GM19397 (cell line): ENCODE data around the gene PTX4.

Source experiments
- ATAC-seq: cut with Tn5 transposase; IDR thresholded peaks from one replicate; pipeline ENCODE4 v1.9.1; 2021; ENCODE audit warnings: mild to moderate bottlenecking, moderate library complexity; ENCODE audit not compliant: unreplicated experiment

Gene PTX4, protein sequence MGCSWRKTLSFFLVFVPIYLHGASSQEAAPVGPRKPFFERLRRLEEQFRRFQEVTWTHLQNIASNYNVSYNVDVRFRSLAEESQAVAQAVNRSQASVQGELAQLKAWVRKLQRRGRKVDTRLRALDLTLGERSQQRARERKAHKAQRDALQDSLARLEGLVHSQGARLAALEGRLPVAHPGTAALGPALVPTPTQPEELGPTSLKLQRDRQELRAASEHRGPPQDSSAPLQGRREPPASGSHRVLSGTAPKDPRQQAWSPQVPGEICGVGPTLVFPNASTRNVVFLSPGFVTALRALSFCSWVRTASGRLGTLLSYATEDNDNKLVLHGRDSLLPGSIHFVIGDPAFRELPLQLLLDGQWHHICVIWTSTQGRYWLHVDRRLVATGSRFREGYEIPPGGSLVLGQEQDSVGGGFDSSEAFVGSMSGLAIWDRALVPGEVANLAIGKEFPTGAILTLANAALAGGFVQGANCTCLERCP

GRCh38 chr16:1488619-1489018 is at the start of gene PTX4:
TSS of gene PTX4 (minus strand) at chr16:1488944. CDS start at chr16:1488909, 35 bp downstream.
- no peak for ATAC-seq

GRCh38 chr16:1537763-1538289 is 49.1 kb upstream of the PTX4 start:
- ATAC-seq = no peak

GRCh38 chr16:1537138-1537577 is 48.4 kb upstream of the PTX4 start:
- no peak for ATAC-seq

DNA sequence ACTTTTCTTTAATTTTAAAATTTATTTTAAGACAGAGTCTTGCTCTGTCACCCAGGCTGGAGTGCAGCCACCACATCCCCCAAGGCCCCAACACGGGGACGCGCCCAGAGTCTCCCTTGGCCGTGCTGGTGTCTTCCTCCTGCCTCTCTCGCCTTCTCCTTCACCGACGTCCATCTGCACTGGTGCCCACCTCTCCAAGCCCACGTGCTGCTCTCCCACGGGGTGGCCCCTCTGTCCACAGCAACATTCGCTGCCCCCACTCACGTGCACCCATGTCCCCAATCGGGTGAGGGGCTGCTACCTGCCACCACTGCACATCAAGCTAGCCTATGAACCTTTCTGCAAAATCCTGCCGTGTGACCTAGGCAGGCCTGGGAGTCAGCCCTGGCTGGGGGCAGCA is 47.9 kb upstream of the PTX4 start:
- ATAC-seq = no peak

DNA sequence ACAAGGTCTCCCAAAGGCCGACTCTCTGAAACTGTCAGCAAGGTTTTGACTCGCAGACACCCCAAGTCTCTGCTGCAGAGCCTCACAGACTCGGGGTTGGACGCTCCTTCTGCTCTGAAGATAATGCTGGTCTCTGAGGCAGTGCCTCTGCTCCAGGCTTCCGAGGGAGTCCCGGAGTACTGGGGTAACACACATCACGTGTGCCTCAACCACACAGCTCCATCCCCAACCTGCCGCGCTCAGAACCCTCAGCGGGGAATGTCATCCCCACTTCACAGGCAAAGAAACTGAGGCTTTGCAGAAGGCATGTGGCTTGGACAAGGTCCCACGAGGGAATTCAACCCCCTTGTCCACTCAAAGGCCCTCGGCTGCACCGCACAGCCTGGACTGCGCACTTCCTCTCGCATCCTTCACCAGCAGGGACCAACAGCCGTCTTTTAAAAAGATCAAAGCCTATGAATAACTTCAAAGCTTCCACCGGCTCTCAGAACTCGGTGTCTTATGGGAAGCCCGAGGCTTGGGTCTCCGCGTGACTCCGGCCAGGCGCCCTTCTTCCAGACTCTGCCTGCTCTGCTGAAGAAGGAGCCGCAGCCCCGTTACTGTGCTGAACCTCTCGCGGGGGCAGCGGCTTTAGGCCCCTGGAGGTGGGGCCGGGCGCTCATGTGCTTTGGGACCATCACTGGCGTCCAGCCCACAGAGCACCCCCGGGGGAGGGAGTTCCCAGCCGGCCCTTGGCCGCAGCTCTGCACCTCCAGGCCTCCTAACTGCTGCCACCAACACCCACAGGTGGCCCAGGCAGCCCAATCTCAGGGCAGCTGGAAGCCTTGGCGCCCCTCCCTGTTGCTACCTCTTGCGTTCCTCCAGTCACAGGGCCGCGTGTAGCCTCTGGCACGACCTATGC is 46.9 kb upstream of the PTX4 start:
- ATAC-seq = no peak

GRCh38 chr16:1534021-1535020 is 45.6 kb upstream of the PTX4 start:
- no peak for ATAC-seq

GRCh38 chr16:1533443-1533951 is 44.8 kb upstream of the PTX4 start, which contains the start of gene TMEM204:
TSS of gene TMEM204 (plus strand) at chr16:1533666. CDS start at chr16:1534276, 610 bp downstream.
- ATAC-seq = no peak

GRCh38 chr16:1532771-1533170 is 44.0 kb upstream of the PTX4 start:
- ATAC-seq = no peak

DNA sequence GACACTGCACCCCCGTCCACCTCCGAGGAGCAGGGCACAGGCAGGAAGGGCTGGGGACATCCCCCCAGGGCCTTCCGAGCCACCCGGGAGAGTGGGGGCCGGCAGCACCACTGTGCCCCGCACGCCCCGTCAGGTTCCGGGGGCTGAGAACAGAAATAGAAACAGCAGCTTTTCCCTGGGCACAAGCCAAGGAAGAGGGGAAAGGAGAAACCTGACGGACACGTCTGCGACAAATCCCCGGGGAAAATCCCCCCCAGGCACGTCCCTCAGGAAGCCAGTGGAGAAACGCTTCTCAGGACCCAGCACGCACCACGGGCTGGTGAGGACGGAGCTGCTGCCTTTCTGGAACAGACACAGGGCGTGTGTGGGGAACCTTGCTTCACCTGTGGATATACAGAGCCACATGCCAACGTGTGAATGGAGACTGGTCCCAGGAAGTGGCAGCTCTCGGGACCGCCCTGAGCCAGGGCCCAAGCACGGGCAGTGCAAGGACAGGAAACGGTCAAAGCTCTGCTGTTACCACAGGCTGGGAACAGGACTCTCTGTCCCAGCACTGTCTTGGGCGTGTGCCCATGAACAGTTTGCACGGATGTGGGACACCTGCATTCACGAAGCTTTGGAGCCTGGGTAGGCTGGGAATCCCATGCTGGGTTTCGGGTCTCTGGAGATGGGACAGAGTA is 43.5 kb upstream of the PTX4 start:
- no peak for ATAC-seq

- ATAC-seq = no peak
Measured at GRCh38 chr16:1531638-1531910, 42.8 kb upstream of the PTX4 start.

DNA sequence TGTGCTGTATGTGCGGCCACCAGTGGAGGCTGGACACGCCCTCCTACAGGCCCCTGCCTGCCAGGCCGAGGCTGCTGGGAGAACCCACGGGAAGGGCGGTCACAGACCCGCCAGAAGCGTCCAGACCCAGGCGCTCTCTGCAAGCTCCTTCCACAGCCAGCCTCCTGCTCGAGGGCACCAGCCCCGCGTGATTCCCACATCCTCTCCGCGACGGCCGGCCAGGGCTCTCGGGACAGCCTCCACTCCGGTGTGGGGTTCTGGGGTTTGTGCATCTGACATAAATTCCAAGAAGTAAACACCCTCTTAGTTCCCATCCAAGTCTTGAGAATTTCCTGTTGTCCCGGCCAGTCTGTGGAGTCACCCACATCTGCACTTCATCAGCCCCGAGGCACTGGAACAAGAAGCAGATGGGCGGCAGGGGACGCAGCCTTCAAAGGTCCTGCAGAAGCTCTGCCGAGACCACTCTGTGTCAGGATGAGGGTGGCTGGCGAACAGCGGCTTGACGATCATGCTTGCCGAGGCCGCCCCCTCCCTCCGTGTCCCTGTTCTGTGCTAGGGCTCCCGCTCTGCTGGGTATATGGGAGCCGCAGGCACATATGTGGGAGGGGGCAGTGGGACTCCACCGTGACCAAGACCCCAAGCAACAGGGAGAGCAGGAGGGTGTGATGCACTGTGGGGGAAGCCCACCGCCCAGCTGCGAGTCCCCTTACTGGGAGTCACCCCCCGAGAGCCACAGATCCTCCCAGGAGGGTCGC is 42.3 kb upstream of the PTX4 start:
- no peak for ATAC-seq

DNA sequence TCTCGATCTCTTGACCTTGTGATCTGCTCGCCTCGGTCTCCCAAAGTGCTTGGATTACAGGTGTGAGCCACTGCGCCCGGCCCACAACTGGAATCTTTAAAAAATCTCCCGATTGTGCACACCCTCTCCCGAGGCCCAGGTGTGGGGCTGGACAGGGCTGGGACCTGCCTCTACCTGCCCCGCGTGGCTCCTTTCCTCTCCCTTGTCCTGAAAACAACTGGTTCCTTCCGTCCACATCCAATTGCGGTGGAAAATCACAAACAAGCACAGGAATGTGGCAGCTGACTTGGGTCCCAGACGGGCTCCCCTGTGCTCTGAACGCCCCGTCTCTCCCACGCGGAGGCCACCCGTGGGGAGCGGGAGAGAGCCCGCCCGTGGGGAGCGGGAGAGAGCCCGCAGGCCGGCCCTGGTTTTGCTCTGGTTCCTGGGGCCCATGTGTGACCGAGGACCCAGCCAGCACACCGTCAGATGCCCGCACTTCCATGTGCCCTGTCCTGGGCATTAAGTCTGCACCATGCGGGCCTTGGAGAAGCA is 41.7 kb upstream of the PTX4 start:
- no peak for ATAC-seq

- no peak for ATAC-seq
Measured at GRCh38 chr16:1528921-1529537, 40.3 kb upstream of the PTX4 start.

DNA sequence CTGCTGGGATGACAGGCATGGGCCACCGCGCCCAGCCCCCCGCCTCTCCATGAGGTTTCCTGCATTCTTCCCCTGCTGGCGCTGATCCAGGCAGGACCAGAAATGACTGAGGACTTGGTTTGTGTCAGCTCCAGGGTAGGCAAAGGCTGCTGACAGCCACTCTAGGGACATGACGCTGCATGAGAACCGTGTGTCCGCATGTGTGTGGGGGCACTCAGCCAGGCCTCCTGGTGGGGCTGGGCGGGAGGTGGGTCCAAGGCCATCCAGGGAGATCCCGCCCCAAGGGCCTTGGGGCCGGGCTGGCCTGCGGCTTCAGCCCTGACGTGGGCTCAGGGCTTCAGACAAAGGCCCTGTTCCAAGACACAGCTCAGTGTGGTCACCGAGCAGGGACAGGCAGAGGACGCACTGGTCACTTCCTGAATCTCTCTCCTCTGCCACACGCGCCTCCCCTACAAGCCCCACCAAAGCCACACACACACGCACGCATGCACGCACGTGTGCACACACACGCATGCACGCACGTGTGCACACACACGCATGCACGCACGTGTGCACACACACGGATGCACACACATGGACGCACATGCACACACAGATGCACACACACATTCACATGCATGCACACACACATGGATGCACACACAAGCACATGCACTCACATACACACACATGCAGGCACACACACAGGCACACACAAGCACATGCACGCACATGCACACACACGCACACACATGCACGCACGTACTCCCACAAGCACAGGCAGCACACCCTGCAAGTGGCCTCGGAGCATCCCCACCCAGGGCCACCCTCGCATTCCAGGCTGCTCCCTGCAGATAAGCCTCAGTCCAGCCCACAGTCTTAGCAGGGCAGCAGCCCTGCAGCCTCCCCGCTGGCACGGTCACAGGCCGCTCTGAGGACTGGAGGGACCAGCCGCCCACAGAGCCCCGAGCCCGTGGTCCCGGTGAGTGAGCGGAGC is 39.4 kb upstream of the PTX4 start:
- no peak for ATAC-seq

GRCh38 chr16:1526608-1527555 is 38.1 kb upstream of the PTX4 start:
- no peak for ATAC-seq
